Neural cell (in vitro differentiated cells): ENCODE measurements around the gene TLR2. TPM values are rescaled to one million over a fixed set of nuclear protein-coding genes. Genes with fewer than 3 reads are reported as not detected.

Source experiments
- H2AFZ ChIP-seq: fragments of 200-600, 300-800 bp; sonication (generic), shearing (Covaris generic); 2 replicates; pipeline ENCODE4 v1.6.0; 2014; ENCODE audit warnings: low read depth, mild to moderate bottlenecking, antibody characterized with exemption, low read length, moderate library complexity
- H3F3A ChIP-seq: fragments of 200-600 bp; shearing (Covaris generic); 2 replicates; pipeline ENCODE4 v1.6.1; 2016; ENCODE audit warnings: mild to moderate bottlenecking, moderate library complexity, mixed read lengths, antibody characterized with exemption, low read length; ENCODE audit not compliant: insufficient read depth, poor library complexity, severe bottlenecking
- H3K27ac ChIP-seq: fragments of 200-600, 300-800 bp; sonication (generic), shearing (Covaris generic); 2 replicates; pipeline ENCODE4 v1.5.1; 2014; ENCODE audit warnings: mild to moderate bottlenecking, low read length, moderate library complexity
- H3K27me3 ChIP-seq: fragments of 300-800, 200-600 bp; sonication (generic), shearing (Covaris generic); 2 replicates; pipeline ENCODE4 v1.6.0; 2014; ENCODE audit warnings: mild to moderate bottlenecking, low read depth, low read length, moderate library complexity; ENCODE audit not compliant: insufficient read depth
- H3K36me3 ChIP-seq: fragments of 300-800, 200-600 bp; sonication (generic), shearing (Covaris generic); 2 replicates; pipeline ENCODE4 v1.5.1; 2014; ENCODE audit warnings: mild to moderate bottlenecking, antibody characterized with exemption, low read length, moderate library complexity; ENCODE audit not compliant: insufficient read depth
- H3K4me2 ChIP-seq: fragments of 300-800, 200-600 bp; sonication (generic), shearing (Covaris generic); 2 replicates; pipeline ENCODE4 v1.6.0; 2014; ENCODE audit warnings: mild to moderate bottlenecking, low read length
- H3K4me3 ChIP-seq: fragments of 300-800, 200-600 bp; sonication (generic), shearing (Covaris generic); 2 replicates; pipeline ENCODE4 v1.5.1; 2014; ENCODE audit warnings: mild to moderate bottlenecking, low read length, moderate library complexity
- H3K79me2 ChIP-seq: fragments of 200-600 bp; shearing (Covaris generic); replicated peaks from 2 replicates; pipeline ENCODE4 v1.6.0; 2014; ENCODE audit warnings: mild to moderate bottlenecking, low read length, moderate library complexity; ENCODE audit not compliant: insufficient read depth
- H3K9ac ChIP-seq: fragments of 300-800, 200-600 bp; sonication (generic), shearing (Covaris generic); 2 replicates; pipeline ENCODE4 v1.6.1; 2016; ENCODE audit warnings: mild to moderate bottlenecking, low read length, mixed read lengths
- H3K9me2 ChIP-seq: fragments of 200-600 bp; shearing (Covaris generic); 2 replicates; pipeline ENCODE4 v1.6.1; 2016; ENCODE audit warnings: mild to moderate bottlenecking, low read length, mixed read lengths; ENCODE audit not compliant: insufficient read depth
- H3K9me3 ChIP-seq: fragments of 200-600, 300-800 bp; sonication (generic), shearing (Covaris generic); 2 replicates; pipeline ENCODE4 v1.6.1; 2016; ENCODE audit warnings: mild to moderate bottlenecking, mixed run types, low read length, moderate library complexity, mixed read lengths
- H4K20me1 ChIP-seq: fragments of 200-600 bp; shearing (Covaris generic); 2 replicates; pipeline ENCODE4 v1.6.1; 2016; ENCODE audit warnings: mild to moderate bottlenecking, mixed run types; ENCODE audit not compliant: insufficient read depth
- EP300 ChIP-seq: fragments of 450-650 bp; conservative IDR thresholded peaks from 2 replicates; pipeline ENCODE4 v1.6.1; 2014; ENCODE audit warnings: antibody characterized with exemption, mild to moderate bottlenecking, moderate library complexity; ENCODE audit not compliant: poor library complexity, severe bottlenecking
- EZH2 ChIP-seq: fragments of 200-600, 300-800 bp; shearing (Covaris generic), sonication (generic); IDR thresholded peaks from 2 replicates; pipeline ENCODE4 v1.6.1; 2014; ENCODE audit warnings: antibody characterized with exemption, low read length, borderline replicate concordance, mild to moderate bottlenecking; ENCODE audit not compliant: insufficient read depth, poor library complexity, severe bottlenecking
- MXI1 ChIP-seq: fragments of 450-650 bp; conservative IDR thresholded peaks from 2 replicates; pipeline ENCODE4 v1.6.1; 2014; ENCODE audit warnings: antibody characterized with exemption, mild to moderate bottlenecking; ENCODE audit not compliant: poor library complexity, severe bottlenecking
- POLR2AphosphoS5 ChIP-seq: IDR thresholded peaks from 2 replicates; pipeline ENCODE4 v1.6.1; 2012
- RAD21 ChIP-seq: fragments of 450-650 bp; conservative IDR thresholded peaks from 2 replicates; pipeline ENCODE4 v1.6.1; 2014; ENCODE audit warnings: antibody characterized with exemption, mild to moderate bottlenecking, moderate library complexity
- SMC3 ChIP-seq: fragments of 450-650 bp; conservative IDR thresholded peaks from 2 replicates; pipeline ENCODE4 v1.6.1; 2014; ENCODE audit warnings: antibody characterized with exemption, mild to moderate bottlenecking, moderate library complexity; ENCODE audit not compliant: poor library complexity
- TAF1 ChIP-seq: IDR thresholded peaks from 2 replicates; pipeline ENCODE4 v1.6.1; 2012; ENCODE audit warnings: low read depth
- polyA plus RNA-seq: library from polyadenylated mRNA; depleted of rRNA; stranded (reverse); fragments of >200 nt; gene quantifications from 2 replicates; pipeline ENCODE4 v1.2.3, GENCODE V29; 2014
- TF ChIP-seq, protein P1 (sequence below): IDR thresholded peaks from 2 replicates; pipeline ENCODE4 v1.6.1; 2012; ENCODE audit warnings: borderline replicate concordance
- TF ChIP-seq, protein P2 (sequence below): fragments of 450-650 bp; IDR thresholded peaks from 2 replicates; pipeline ENCODE4 v1.5.1; 2014; ENCODE audit warnings: antibody characterized with exemption, mild to moderate bottlenecking, moderate library complexity; ENCODE audit not compliant: poor library complexity, severe bottlenecking

Gene TLR2
- polyA plus RNA-seq, 1 donor from 2014 or later = not detected

DNA sequence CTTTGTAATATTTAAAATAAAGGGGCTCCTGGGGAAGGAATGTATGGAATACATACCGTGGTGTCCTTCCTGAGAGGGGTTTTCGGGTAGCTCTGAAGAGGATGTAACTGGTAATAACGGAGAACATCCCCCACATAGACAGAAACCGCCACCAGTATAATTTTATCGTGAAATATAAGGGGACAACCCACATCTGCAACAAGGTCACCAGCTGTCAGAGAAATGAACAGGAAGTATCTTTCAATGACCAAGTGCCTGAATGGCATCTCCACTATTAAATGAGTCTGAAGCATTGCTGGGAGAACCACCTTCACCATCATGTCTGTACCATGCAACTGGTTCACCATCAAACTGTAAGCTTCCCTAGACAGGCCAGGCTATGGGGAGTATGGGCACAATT is 44.1 kb downstream of the TLR2 start:
- no peak overlapping the region for H3K27ac ChIP-seq
- H3K36me3 ChIP-seq = no peaks in the 10 kb centered on the region
- no peaks in the 10 kb centered on the region for H3F3A ChIP-seq
- H3K9me3 ChIP-seq = no peaks in the 10 kb centered on the region
- TF ChIP-seq EZH2 = no peak
- TF ChIP-seq, protein P1, sequence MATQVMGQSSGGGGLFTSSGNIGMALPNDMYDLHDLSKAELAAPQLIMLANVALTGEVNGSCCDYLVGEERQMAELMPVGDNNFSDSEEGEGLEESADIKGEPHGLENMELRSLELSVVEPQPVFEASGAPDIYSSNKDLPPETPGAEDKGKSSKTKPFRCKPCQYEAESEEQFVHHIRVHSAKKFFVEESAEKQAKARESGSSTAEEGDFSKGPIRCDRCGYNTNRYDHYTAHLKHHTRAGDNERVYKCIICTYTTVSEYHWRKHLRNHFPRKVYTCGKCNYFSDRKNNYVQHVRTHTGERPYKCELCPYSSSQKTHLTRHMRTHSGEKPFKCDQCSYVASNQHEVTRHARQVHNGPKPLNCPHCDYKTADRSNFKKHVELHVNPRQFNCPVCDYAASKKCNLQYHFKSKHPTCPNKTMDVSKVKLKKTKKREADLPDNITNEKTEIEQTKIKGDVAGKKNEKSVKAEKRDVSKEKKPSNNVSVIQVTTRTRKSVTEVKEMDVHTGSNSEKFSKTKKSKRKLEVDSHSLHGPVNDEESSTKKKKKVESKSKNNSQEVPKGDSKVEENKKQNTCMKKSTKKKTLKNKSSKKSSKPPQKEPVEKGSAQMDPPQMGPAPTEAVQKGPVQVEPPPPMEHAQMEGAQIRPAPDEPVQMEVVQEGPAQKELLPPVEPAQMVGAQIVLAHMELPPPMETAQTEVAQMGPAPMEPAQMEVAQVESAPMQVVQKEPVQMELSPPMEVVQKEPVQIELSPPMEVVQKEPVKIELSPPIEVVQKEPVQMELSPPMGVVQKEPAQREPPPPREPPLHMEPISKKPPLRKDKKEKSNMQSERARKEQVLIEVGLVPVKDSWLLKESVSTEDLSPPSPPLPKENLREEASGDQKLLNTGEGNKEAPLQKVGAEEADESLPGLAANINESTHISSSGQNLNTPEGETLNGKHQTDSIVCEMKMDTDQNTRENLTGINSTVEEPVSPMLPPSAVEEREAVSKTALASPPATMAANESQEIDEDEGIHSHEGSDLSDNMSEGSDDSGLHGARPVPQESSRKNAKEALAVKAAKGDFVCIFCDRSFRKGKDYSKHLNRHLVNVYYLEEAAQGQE = no peak
- TF ChIP-seq POLR2AphosphoS5 = no peak
- TF ChIP-seq TAF1 = no peak
- no peak for TF ChIP-seq RAD21
- no peak for TF ChIP-seq MXI1
- TF ChIP-seq, protein P2, sequence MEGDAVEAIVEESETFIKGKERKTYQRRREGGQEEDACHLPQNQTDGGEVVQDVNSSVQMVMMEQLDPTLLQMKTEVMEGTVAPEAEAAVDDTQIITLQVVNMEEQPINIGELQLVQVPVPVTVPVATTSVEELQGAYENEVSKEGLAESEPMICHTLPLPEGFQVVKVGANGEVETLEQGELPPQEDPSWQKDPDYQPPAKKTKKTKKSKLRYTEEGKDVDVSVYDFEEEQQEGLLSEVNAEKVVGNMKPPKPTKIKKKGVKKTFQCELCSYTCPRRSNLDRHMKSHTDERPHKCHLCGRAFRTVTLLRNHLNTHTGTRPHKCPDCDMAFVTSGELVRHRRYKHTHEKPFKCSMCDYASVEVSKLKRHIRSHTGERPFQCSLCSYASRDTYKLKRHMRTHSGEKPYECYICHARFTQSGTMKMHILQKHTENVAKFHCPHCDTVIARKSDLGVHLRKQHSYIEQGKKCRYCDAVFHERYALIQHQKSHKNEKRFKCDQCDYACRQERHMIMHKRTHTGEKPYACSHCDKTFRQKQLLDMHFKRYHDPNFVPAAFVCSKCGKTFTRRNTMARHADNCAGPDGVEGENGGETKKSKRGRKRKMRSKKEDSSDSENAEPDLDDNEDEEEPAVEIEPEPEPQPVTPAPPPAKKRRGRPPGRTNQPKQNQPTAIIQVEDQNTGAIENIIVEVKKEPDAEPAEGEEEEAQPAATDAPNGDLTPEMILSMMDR = no peak
- no peak overlapping the region for H3K4me3 ChIP-seq
- H3K9ac ChIP-seq = no peak overlapping the region
- H3K79me2 ChIP-seq = no peaks in the 10 kb centered on the region
- no peak overlapping the region for H2AFZ ChIP-seq
- no peaks in the 10 kb centered on the region for H4K20me1 ChIP-seq
- H3K9me2 ChIP-seq = no peaks in the 10 kb centered on the region
- no peak overlapping the region for H3K4me2 ChIP-seq
- H3K27me3 ChIP-seq = no peaks in the 10 kb centered on the region

DNA sequence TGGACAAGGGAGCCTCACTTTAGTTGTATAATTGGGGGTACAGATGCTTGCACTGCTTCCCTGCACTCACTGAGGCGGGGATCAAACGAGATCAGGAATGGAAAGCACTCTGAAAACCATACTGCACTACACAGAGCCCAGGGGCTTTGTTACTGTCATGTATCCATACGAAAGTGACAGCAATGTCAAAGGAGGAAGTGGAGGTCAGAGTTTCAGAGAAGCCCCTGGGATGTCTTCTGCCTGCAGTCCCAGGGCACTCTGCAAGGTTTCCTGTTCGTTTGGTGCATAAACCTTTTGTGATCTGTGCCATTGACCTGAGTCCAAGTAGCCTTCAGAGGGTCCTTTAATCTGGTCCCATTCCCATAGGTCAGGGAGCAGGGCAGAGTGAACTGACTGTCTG is 44.6 kb downstream of the TLR2 start:
- no peak overlapping the region for H3K4me2 ChIP-seq
- H3K9me3 ChIP-seq = no peaks in the 10 kb centered on the region
- no peak overlapping the region for H3K9ac ChIP-seq
- H3K36me3 ChIP-seq = no peaks in the 10 kb centered on the region
- H2AFZ ChIP-seq = no peak overlapping the region
- no peaks in the 10 kb centered on the region for H3K79me2 ChIP-seq
- H3F3A ChIP-seq = no peaks in the 10 kb centered on the region
- no peak overlapping the region for H3K4me3 ChIP-seq
- no peaks in the 10 kb centered on the region for H3K27me3 ChIP-seq
- no peaks in the 10 kb centered on the region for H3K9me2 ChIP-seq
- H3K27ac ChIP-seq = no peak overlapping the region
- TF ChIP-seq EZH2 (no peak), MXI1 (no peak), POLR2AphosphoS5 (no peak), RAD21 (no peak), TAF1 (no peak), SMC3 (no peak), EP300 (no peak)
- TF ChIP-seq, protein P2 = no peak
- TF ChIP-seq, protein P1 = no peak
- H4K20me1 ChIP-seq = no peaks in the 10 kb centered on the region
